HG02588 (cell line): ENCODE results near the gene PSEN2.
A peak's percentile ranks its signal among the peaks of the same experiment; 100 is the strongest.
"Not testable (repeated sequence)": the region's sequence is repeated elsewhere in the genome, so short reads cannot be mapped to it uniquely, and the experiment has no call there.

Source experiments
- ATAC-seq: cut with Tn5 transposase; IDR thresholded peaks from one replicate; pipeline ENCODE4 v1.9.1; 2021; ENCODE audit warnings: mild to moderate bottlenecking, moderate library complexity; ENCODE audit not compliant: unreplicated experiment

PSEN2 gene

DNA sequence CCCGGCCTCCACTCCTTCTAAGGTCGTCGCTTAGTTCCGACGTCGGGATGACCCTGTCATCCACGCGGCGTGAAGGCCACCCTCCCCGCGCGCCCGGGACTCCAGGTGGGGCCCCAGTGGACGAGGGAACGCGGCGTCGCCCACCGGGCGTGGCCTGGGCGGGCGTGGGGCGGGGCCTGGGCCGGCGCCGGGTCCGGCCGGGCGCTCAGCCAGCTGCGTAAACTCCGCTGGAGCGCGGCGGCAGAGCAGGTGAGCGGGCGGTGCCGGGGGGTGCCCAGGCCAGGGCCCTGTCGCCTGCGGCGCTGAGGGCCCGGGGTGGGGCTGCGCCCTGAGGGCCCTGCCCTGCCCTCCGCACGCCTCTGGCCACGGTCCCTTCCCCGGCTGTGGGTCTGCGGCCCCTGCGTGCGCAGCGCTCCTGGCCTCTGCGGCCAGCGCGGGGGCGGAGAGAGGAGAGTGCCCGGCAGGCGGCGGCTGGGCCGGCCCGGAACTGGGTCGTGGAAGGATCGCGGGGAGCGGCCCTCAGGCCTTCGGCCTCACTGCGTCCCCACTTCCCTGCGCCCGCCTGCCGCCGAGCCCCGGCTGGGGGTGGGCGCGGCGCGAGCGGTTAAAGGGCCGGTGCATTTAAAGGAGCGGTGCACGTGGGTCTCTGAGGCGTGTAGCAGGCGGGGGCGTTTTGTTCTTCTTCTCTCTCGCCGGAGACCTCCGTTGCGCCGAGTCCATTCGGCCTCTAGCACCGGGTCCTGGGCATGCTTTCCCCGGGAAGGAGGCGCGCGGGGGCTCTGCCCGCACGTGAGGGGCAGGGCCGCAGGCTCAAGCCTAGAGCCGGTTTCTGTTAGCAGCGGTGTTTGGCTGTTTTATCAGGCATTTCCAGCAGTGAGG is at the start of gene PSEN2:
Gene PSEN2, plus strand, starts transcription at position 216 of the 879 bp plus-strand sequence. CDS start 11,292 bp downstream, outside the sequence.
- peak; percentile 91 for ATAC-seq

DNA sequence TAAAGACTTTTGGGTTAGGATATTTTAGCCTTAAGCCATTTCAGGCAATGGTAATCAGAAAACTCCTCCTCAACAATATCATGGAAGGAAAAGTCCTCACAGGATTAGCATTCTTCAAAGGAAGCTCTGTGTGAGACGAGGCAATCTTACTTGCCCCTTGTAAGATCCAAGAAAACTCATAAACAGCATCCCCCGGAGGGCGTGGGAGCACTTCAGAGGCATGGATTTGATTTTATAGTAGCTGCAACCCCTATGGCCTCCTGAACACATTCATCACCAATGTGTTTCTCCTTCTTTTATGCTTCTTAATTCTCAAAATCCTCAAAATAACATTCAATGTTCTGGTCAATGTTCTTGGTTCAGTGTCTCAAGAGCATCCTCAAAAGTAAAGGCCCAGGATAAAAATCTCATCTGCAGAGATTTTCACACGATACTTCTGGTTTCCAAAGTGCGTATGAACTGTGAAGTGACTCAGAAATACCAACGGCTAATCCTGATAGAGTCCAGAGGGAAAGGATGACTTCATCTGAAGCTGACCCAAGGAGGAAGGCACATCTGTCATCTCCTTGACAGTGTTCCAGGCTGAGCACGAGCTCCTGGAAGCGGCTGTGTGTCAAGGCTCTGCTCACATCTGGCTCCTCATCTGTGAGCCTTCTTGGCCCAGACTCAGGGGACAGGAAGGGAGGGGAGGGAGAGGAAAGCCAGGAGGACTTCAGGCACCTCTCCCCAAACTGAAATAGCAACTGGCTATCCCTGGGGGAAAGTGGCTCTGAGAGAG is 49.3 kb upstream of the PSEN2 start:
- no peak for ATAC-seq

- ATAC-seq: no peak
These were observed 48.7 kb upstream of the PSEN2 start for GRCh38 chr1:226821719-226822085.

- no peak for ATAC-seq
These were observed 46.8 kb upstream of the PSEN2 start for GRCh38 chr1:226823643-226824042.

GRCh38 chr1:226825037-226825745 is 45.2 kb upstream of the PSEN2 start:
- ATAC-seq: no peak

DNA sequence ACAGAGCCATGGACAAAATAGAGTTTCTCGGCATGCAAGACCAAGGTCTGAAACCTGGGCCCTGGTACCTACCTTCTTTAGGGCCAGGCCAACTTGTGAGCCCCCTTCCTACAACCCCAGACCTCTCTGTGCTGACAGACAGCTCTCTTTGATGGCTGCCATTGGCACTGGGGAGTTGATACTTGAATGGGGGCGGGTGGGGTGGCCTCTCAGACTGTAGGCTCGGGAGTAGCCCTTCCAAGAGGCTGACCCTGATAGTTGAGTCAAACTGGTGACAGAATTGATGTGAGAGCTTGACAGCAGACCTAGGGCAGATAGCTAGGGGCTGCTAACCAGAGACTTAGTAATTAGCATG is 44.7 kb upstream of the PSEN2 start:
- ATAC-seq: no peak

- no peak for ATAC-seq
These were observed 43.7 kb upstream of the PSEN2 start for GRCh38 chr1:226826479-226827261.

DNA sequence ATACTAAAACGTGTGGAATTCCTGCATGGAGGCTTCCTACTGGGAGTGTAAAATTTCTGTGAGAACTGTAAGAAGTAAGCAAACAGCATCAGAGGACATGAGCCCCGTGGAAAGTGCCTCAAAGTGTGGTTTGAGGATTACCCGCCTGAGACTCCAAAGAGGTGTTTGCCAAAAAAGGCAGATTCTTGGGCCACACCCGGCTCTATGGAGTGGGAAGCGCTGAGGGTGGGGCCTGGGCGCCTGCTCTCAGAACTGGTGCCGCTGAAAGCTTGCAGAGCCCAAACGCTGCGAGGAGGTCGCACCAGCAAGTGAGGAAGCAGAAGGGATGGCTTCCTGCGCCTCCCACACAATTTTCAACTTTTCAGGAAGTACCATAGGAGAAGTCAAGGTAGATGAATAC is 43.0 kb upstream of the PSEN2 start:
- ATAC-seq: no peak

DNA sequence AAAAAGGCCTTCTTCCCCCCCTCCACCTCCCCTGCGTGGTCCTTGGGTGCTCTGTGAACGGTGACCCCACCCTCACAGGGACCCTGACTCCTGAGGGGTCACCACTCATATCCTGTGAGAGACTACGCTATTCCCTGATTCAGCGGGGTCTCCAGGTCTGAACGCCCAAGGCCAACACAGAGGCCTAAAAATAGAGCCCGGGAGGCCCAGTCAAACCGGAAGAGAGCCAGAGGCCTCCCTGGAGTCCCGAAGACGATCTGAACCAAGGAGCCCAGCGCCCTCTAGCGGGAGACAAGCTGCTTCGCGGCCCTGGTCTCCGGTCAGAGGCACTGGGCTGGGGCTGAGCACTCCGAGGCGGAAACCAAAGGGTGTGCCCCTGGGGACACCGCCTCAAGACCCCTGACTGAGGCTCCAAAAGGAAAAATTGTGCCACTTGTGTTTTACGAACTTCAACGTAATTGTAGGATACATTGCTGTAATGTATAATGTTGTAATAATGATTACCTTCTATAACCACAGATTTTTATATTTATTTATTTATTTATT is 42.4 kb upstream of the PSEN2 start:
- ATAC-seq: peak; percentile 93

GRCh38 chr1:226829105-226829504 is 41.3 kb upstream of the PSEN2 start:
- ATAC-seq: no peak

DNA sequence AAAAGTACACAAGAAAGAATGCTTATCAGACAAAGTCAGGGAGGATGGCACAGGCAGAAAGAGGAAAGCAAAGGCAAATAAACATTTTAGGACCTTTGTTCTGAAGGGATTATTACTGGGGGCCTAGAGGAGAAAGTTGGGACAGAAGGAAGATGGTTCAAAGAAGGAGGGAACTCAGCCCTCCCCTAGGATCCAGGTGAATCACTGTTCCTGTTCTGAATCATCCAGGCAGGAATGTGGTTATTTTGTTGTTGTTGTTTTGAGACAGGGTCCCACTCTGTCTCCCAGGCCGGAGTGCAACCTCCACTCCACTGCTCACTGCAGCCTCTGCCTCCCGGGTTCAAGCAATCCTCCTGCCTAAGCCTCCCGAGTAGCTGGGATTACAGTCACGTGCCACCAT is 38.5 kb upstream of the PSEN2 start:
- no peak for ATAC-seq

DNA sequence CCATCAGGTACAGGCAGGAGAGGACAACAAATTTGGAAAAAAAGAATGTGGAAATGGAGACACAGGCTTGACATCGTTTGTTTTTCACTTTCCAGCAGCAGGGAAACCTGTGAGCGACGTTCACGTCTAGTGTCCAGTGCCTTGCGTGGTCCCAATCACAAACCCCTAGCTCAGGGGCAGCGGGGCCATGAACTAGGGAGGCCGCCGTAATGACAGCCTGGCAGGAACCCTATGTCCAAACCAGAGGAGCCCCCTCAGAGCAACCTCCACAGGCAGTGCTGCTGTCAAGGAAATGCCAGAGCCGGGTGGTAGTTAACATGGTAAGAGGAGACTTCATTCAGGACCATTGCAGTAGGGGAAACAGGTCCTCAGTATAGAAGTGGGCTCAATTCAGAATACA is 37.8 kb upstream of the PSEN2 start:
- ATAC-seq: no peak

DNA sequence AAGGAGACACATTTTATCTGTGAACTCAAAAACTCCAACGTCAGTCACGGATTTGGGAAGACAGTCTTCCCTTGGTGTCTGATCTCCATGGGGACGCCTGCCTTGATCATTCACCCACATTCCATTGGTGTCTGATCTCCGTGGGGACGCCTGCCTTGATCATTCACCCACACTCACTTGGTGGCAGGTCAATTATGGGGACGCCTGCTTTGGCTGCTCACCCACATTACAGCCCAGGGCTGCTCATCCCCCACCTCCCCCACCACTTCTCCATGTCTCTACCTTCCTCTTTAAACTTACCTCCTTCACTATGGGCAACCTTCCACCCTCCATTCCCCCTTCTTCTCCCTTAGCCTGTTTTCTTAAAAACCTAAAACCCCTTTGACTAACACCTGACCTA is 36.2 kb upstream of the PSEN2 start:
- not testable (repeated sequence) for ATAC-seq

DNA sequence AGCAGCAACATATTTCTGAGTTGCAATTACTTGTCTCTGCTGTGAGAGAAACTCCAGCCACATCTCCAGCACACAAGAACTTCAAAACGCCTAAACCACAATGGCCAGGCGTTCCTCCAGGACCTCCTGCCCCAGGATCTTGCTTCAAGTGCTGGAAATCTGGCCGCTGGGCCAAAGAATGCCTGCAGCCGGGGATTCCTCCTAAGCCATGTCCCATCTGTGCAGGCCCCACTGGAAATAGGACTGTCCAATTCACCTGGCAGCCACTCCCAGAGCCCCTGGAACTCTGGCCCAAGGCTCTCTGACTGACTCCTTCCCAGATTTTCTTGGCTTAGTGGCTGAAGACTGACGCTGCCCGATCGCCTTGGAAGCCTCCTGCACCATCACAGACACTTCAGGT is 35.0 kb upstream of the PSEN2 start:
- ATAC-seq: not testable (repeated sequence)

DNA sequence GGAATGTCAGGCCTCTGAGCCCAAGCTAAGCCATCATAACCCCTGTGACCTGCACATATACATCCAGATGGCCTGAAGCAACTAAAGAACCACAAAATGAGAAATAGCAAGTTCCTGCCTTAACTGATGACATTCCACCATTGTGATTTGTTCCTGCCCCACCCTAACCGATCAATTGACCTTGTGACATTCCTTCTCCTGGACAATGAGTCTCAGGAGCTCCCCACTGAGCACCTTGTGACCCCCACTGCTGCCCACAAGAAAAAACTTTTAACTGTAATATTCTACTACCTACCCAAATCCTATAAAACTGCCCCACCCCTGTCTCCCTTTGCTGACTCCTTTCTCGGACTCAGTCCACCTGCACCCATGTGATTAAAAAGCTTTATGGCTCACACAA is 32.5 kb upstream of the PSEN2 start:
- not testable (repeated sequence) for ATAC-seq

GRCh38 chr1:226838456-226838855 is 32.0 kb upstream of the PSEN2 start:
- no peak for ATAC-seq

- no peak for ATAC-seq
These were observed 24.8 kb upstream of the PSEN2 start for GRCh38 chr1:226845624-226846023.

DNA sequence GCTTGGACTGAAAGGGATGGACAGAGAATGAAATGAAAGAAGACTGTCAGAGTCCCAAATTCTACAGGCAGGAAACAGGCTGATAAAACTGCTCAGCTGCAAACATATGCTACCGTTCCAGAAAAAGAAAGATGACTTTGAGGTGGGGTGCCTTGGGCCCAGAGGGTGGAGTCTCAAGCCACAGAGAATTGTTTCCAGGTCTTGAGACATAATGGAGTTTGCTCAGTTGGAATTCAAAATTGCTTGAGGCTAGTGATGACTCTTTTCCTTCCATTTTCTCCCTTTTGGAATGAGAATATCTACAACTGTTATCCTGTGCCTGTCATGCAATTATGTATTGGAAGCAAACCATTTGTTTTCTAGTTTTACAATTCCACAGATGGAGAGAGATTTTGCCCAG is 23.6 kb upstream of the PSEN2 start:
- no peak for ATAC-seq

DNA sequence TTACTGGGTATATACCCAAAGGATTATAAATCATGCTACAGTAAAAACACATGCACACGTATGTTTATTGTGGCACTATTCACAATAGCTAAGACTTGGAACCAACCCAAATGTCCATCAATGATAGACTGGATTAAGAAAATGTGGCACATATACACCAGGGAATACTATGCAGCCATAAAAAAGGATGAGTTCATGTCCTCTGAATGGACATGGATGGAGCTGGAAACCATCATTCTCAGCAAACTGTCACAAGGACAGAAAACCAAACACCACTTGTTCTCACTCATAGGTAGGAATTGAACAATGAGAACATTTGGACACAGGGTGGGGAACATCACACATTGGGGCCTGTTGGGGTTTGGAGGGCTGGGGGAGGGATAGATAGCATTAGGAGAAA is 15.9 kb upstream of the PSEN2 start:
- ATAC-seq: not testable (repeated sequence)

DNA sequence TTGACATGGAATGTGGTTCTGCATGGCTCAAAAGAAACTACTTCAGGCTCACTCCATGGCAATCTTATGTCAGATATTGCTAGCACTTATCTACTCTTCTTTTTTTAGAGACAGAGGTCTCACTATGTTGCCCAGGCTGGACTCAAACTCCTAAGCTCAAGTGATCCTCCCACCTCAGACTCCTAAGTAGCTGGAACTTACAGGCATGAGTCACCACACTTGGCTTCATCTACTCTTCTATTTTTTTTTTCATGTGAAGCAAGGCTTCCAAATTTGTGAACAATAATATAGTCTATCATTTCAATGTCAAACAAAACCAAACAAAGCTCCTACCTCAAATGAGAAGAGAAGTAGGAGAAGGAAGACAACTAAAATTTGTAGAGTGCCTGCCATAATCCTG is 7.5 kb upstream of the PSEN2 start:
- ATAC-seq: no peak
